Measurements from ENCODE around the gene STAT5A.

GRCh38 chr17:42313389-42313772 is 25.1 kb downstream of the STAT5A start:
- no peak for TF ChIP-seq EP300 (IDR thresholded peaks at IDR 0.05)
- no peak for TF ChIP-seq CTCF (IDR thresholded peaks at IDR 0.05)
- no peak for TF ChIP-seq POLR2A (IDR thresholded peaks at IDR 0.05; ENCODE audit: low read depth)
- TF ChIP-seq POLR2AphosphoS5 (IDR thresholded peaks at IDR 0.05) = no peak

All from esophagus muscularis mucosa (tissue), 4 donors.